ENCODE data around the gene DHTKD1. TPM values are rescaled to one million over a fixed set of nuclear protein-coding genes. Genes with fewer than 3 reads are reported as not detected.

DHTKD1 gene
- total and polyA plus RNA-seq, 10 of the 15 experiments (the other 5 are each of a cell fraction or from before 2014, with no cell fraction given): 11.3 to 35.0 (median 26.9) TPM

GRCh38 chr10:12068449-12069269 lies at the start of gene DHTKD1 (continued):
- TF ChIP-seq ZNF592 (IDR thresholded peaks at IDR 0.05) (no peak), NR2F1 (conservative IDR thresholded peaks at IDR 0.05) (no peak), CBFB (IDR thresholded peaks at IDR 0.05; ENCODE audit: low read depth) (peak; percentile 85), STAT3 (IDR thresholded peaks at IDR 0.05; ENCODE audit: low read depth, low read length) (no peak), ATF2 (IDR thresholded peaks at IDR 0.05; ENCODE audit: low read length) (no peak), GABPA (IDR thresholded peaks at IDR 0.05; ENCODE audit: low read depth) (peak; percentile 66; the same call in 1 of the 2 replicates), PAX5 (IDR thresholded peaks at IDR 0.05; ENCODE audit: borderline replicate concordance, low read depth, low read length) (no peak), CTCF (IDR thresholded peaks at IDR 0.05 in 2 of 3, conservative IDR thresholded peaks at IDR 0.05 in 1 of 3; ENCODE audit: control insufficient read depth in 2 of 3, extremely low read depth in 1 of 3, insufficient read depth in 1 of 3, low read depth in 3 of 3, low read length in 3 of 3) (peak in 2 of 3 experiments; percentile 7 to 19; a peak in 1 of 6 replicates), TCF3 (IDR thresholded peaks at IDR 0.05; ENCODE audit: borderline replicate concordance, insufficient read depth, low read depth, low read length) (peak; percentile 44; the same call in 1 of the 2 replicates), ZBTB11 (CRISPR knock-in tag; IDR thresholded peaks at IDR 0.05) (no peak), SKIL (IDR thresholded peaks at IDR 0.05; ENCODE audit: low read depth, poor library complexity, severe bottlenecking) (no peak), RAD21 (IDR thresholded peaks at IDR 0.05; ENCODE audit: insufficient read depth, low read depth, low read length) (no peak), NBN (IDR thresholded peaks at IDR 0.05) (peak; percentile 51)
